ENCODE data around the gene WNT7B.

WNT7B gene

DNA sequence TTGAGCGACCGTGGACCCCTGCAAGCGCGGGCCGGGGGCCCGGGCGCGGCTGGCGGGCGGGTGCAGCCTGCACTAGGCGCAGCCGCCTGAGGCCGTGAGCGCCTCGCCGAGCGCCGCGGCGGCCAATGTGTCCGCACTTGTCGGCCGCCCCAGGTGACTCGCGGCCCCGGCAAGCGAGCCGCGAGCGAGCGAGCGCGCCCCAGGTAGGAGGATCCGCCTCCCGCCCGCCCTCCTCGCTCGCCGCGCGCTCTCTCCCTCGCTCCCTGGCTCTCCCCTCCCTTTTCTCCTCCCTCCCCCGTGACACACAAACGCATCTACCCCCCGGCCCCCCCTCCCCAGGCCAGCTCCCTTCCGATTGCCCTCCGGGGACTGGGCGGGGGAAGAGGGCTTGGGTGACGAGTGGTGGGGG, at the start of gene WNT7B:
Gene WNT7B, minus strand, starts transcription at position 160 of the 409 bp plus-strand sequence. CDS start 408 bp downstream, outside the sequence.
- no peak for DNase-seq (ENCODE audit: low read depth, low spot score)

DNA sequence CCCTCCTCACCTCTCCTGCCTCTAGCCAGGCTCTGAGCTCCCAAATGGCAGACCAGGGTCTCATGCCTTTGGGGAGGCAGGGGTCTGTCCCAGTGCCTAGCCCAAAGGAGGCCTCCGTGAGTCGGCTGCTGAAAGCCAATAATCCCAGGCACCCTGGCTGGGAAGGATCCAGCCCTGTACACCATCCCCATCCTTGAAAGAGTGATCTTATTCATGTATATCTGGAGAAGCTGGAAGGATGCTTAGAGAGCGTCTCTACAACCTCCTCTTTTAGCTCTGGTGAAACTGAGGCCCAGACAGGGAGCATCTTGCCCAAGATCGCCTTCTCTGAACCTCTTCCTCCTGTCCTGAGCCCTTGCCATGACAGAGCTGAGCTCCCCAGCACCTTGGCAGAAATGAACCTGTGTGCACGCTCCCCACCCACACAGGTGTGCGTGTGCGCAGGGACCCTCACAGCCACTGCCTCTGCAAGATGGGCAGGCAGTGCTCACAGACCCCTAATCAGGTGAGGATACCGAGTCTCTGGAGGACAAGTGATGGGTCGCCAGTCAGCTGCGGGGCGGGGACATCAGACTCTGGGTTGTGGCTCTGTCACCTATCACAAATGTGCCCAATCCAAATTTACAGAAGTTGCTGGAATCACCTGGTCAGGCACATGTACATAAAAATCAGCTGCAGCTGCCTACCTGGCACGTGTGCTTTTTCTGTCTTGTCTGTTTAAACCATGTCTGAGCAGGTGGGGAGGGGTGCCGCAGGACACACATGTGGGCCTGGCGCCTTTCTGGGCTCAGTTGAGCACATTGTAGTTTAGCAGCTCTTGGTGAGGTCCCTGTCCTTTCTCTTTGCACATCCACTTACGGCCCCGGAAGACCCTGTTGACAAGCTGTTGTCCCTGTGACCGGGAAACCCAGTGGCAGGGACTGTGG, 49.3 kb upstream of the WNT7B start:
- no peak for DNase-seq (ENCODE audit: low read depth, low spot score)

DNA sequence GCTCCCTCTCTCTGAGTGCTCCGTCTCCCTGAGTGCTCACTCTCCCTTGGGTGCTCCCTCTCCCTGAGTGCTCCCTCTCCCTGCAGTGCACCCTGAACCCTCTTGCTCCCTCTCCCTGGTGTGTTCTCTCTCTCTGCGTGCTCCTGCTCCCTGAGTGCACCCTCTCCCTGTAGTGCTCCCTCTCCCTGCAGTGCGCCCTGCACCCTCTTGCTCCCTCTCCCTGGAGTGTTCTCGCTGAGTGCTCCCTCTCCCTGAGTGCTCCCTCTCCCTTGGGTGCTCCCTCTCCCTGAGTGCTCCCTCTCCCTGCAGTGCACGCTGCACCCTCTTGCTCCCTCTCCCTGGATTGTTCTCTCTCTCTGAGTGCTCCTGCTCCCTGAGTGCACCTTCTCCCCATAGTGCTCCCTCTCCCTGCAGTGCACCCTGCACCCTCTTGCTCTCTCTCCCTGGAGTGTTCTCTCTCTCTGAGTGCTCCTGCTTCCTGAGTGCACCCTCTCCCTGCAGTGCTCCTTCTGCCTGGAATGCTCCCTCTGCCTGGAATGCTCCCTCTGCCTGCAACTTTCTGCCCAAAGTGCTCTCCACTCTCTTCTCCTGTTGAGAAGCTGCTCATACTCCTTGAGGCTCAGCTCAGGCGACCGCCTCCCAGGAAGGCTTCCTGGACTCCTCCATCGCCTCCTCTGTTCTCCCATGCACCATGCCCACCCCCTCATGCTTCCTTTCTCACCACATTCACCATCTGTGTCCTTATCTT, 48.4 kb upstream of the WNT7B start:
- DNase-seq (ENCODE audit: low read depth, low spot score): no peak

DNA sequence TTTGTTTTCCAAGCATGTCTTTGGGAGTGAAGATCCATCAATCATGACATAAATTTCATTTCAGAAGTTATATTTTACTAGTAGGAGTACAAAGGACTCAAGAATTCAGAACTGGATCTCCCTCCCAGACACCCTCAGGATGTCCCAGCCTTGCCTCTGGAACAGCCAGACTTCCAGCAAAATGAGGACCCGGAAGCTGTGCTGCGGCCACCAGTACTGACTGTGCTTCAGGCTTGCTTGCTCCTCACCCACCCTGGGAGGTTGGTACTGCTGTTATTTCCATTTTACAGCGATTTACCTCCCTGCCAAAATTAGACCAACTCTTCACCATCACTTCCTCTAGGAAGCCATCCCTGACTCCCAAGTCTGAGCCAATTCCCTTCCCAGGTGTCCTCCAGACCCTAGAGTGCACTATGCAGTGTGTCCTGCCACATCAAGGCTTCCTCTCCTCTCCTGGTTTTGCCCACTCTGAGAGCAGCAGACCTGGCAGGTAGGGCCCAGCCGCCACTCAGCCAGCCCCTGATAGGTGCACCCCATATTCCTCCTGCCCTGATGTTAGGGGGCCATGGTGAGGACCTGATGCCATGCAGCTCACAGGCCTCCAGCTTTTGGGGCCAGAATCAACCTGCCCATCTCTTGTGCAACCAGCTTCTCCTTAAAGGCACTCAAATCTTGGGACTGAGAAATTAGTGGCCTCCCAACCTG, 47.3 kb upstream of the WNT7B start:
- DNase-seq (ENCODE audit: low read depth, low spot score): no peak

DNA sequence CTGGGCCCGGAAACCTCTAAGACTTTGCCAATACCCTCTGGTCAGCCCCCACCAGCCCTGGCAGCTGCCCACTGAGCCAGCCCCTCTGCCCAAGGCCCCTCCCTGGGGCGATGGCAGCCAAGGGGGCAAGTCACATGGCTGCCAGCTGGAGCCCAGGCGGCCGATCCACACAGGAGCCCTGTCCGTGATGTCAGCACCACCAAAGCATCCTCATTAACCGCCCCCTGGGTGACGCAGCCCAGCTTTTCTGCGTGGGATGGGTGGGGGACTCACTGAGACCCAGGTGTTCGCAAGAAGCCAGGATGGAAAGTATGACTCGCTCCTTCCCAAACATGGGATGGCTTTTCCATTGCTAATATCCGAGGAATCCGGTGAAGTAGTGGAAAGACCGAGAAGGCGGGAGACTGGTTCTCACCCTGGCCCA, 46.6 kb upstream of the WNT7B start:
- DNase-seq (ENCODE audit: low read depth, low spot score): no peak

DNA sequence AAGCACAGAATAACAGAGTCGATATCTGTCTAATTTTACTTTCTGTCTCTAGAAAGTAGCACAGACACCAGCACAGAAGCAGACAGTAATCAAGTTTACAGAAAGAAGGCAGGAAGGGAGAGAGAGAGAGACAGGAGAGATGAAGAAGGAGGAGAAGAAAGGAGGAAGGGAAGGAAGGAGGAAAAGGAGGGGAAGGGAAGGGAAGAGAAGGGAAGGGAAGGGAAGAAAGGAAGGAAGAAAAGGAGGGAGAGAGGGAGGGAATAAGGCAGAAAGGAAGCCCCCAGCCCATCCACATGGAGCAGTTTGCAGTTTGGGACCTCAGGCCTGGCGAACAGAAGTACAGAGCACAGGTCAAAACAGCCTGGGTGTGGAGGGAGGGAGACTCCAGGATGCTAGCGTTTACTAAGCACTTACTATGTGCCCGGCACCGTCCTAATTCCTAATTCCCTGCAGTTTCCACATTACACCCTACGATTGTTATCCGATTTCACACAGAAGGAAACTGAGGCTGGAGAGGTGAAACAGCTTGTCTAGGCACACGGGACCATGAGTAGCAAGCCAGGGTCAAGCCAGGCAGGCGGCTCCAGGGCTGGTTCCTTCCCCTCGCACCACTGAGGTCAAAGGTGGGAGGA, 46.0 kb upstream of the WNT7B start:
- DNase-seq (ENCODE audit: low read depth, low spot score): no peak

DNA sequence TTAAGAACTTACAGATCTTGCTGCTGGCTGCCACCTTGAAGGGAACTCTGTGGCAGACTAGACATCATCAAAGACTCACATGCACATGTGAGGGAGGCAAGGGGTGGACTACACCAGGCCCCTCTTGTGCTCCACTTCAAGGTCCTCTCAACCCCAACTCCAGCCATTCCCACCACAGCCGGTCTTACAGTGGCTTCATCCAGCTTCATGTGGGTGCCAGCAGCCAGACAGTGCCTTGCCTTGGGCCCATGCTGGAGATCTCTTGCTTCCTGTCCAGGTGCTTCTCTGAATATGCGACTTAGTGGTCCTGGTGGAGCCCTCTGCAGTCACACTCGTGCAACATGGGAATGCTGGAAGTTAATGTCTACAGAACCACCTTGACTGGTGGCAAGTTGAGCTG, 44.6 kb upstream of the WNT7B start:
- DNase-seq (ENCODE audit: low read depth, low spot score): no peak

DNA sequence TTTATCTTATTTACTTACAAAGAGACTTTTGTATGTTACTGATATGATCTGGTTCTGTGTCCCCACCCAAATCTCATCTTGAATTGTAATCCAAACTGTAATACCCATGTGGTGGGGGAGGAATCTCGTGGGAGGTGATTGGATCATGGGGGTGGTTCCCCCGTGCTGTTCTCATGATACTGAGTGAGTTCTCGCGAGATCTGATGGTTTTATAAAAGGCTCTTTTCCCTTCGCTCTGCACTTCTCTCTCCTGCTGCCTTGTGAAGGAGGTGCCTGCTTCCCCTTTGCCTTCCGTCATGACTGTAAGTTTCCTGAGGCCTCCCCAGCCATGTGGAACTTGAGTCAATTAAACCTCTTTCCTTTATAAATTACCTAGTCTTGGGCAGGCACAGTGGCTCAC, 42.4 kb upstream of the WNT7B start:
- no peak for DNase-seq (ENCODE audit: low read depth, low spot score)

DNA sequence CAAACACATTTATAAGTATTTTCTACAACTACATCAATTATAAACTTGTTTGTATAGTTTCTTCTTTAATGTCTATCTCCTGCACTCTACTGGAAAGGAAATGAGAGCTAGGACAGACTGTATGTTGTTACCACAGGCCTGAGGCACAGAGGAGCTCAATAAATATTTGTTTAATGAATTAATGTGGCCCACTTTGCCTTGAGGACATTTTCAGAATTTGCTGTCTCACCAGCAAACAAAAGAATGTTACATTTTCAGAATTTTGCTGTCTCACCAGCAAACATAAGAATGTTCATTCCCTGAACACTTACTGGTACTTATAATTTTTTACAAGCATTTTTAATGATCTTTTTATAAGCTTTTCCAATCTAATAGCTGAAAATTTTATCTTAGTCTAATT, 41.9 kb upstream of the WNT7B start:
- DNase-seq (ENCODE audit: low read depth, low spot score): no peak

DNA sequence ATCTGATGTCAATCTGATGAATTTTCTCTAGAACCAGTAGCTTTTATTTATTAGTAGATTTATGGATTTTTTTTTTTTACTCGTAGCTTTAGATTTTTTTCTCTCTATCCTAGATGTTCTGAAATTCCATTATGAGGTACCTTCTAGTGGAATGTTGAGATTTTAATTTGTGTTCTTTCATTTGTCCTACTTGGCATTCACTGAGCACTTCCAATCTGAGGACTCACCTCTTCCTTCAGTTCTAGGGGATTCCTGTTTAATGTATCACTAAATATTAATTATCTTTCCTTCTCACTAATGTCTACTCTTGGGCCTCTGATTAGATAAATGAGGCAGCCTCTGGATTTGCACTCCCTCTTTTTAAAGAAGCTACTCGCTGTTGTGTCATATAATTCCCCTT, 40.2 kb upstream of the WNT7B start:
- no peak for DNase-seq (ENCODE audit: low read depth, low spot score)

DNA sequence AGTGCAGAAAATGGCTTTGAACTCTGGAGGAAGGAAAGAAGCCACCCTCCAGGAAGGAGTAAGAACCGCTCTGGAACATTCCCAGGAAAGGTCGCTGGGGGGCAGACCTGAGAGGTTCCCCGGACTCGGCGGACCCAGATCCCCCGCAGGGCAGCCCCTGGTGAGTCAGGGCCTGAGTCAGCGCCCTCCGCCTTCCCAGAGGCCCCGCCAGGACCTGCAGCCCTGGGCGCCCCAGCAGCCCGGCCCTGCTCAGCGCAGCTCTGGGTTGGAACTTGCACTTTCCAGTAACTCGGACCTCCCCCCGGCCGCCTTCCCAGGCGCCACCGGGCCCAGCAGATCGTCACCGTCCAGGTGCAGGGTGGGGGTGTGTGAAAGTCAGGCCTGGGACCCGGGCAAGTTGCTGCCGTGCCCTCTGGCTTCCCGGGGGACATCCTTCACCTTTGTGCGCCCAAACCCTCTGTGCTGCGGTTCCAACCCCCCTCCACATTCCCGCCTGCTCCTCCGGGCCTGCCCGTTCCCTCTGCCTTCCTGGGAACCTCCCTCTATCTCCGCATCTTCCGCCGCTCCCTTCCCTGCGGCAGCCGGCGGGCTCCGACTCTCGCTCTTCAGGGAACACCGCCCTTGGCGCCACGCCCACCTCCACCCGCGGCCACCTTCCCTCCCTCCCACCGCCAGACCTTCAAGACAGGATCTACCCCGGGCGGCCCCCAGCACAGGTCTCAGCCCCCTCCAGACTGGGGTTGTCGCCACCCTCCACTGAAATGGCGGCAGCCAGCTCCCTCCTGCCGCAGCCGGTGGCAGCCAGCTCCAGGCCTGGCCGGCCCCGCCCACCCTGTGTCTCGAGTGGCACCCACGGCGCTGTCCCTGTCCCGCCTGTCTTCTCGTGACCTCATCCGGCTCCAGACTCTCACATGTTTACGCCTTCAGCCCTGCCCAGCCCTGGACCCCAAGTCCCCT, 36.8 kb upstream of the WNT7B start:
- peak; percentile 63 for DNase-seq (ENCODE audit: low read depth, low spot score)

DNA sequence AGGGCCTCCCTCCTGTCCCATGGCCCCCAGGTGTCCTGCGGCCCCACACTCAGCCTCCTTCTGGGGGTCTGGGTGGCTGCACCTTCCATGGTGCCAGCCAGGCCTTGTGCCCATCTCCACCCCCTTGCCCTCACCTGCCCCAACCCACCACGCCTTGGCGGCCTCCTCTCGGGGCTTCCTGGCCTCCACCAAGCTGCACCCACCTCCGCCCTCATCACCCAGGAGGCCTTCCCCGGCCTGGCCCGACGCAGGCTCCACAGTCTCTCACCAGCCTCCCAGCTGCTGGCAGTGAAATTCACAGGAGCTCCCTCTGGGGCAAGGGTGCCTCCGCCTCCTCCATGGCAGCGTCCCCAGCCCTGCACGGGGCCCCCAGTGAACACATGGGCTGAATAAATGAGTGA, 35.9 kb upstream of the WNT7B start:
- DNase-seq (ENCODE audit: low read depth, low spot score): no peak

DNA sequence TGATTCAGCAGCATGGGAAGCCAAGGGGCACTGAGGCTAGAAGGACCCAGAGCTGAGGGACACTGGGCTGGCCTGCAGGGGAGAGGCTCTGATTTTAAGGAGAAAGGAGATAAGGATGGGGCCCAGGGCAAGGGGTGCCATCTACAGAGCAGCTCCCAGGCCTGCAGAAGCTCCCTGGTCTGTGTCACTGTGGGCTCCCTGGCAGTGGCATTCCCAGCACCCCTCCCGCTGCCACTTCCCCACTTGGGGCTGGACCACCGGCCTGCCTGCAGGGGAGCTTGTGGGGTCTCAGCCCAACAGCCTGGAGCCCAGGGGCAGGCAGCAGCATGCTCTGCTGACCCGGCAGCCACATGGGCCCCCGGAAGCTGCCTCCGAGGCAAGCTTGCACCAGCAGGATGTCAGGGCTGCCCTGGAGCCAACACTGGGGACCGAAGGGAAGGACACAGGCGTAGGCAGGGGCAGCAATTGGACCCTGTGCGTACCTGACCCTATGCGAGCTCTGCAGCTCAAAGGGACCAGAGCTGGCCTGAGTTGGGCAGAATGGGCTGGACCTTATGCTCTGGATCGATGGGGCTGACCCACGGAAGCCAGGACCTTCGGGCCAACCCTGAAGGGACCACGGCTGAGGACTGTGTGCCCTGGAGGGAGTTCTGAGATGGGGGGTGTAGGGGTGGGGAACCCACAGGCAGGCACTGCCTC, 35.4 kb upstream of the WNT7B start:
- no peak for DNase-seq (ENCODE audit: low read depth, low spot score)

DNA sequence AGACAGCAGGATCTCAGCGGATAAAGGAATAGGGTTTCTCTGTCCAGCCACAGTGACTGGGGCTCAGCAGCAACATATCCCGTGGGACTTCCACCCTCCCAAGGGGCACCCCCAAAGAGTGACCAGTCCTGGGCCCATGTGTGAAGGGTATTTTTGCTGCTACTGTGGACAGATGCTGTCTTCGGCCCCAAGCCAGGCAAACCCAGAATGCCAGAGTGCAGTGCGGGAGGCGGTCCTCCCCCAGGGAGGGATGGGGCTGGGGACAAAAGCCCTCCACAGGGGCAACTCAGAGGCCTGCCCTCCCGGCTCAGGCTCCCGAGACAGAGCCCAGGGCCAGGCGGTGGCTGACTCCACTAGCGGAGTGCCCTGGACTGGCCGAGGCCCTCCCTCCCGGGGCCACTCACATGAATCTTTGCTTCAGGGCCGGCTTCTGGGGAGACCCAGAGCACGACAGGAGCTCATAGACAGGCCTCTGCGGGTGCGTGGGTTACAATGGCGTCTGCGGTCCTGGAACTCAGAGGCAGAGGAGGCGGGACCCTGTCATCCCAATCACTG, 34.7 kb upstream of the WNT7B start:
- no peak for DNase-seq (ENCODE audit: low read depth, low spot score)

DNA sequence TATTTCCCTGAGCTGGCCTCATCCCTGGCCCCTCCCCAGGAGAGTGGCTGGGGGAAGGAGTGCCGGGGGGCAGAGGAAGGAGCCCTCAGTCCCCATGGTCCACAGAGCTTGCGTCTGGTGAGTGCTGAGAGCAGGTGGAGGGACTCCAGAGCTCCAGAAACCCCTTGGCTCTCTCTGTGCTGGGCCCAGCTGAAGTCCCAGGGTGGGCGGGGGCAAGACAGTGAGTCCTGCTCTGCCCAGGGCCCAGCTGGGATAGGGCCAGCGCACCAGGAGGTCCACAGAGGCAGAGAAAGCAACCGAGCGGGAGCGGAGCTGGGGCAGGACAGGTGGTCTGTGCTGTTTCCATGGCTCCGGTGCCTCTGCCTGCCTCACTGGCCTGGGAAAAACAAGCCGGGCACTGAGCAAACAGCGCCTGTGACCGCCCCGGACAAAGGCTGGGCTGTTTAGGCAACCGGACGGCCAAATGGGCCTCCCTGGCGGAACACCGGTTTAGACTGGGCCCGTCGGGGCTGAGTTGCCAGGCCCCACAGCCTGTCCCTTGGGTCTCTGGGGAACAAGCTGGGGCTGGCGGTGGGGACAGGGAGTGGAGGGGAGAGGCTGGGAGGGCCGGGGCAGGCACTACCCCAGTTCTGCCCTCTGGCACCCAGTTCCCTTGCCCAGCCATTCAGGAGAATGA, 34.1 kb upstream of the WNT7B start:
- DNase-seq (ENCODE audit: low read depth, low spot score): no peak

DNA sequence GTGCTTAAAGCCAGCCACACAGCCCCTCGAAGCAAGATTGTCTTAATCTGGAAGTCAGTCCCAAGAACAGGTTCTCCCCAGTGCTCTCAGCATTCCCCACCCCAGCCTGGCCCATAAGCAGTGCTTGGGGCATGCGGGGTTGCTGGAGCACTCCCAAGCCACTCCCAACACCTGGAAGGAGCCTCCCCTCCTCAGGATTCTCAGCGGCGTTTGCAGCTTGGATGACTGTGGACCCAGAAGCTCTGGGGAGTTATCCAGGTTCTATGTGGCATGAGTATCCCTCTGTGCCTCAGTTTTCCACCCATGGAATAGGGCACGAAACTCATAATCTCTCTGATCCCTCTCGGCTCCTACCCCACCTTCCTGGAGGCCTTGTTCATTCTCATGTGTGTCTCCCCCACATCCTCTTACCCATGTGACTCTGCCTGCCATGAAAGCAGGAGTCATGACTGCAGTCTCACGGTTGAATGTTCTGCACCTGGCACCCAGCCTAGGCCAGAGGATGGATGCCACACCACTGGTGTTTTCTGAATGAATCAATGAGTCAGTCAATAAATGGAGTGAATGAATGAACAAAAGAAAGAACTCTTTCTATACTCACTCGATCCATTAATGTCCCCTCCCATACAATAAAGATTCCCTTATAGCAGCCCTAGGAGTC, 33.4 kb upstream of the WNT7B start:
- no peak for DNase-seq (ENCODE audit: low read depth, low spot score)

DNA sequence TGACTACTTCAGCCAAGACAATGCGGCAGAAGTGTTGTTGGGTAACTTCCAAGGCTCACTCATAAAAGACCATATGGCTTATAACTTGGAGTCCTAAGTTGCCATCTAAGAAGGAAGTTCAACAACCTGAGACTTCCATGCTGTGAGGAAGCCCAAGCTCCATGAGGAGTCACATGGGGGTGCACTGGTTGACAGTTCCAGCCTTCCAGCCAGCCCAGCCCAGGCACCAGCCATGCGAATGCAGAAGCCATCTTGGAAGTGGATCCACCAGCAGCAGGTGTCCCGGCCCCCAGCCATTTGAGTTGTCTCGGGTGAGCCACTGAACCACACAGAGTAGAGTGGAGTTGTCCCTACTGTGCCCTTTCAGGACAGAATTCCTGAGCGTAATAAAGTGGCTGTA, 32.8 kb upstream of the WNT7B start:
- DNase-seq (ENCODE audit: low read depth, low spot score): no peak

DNA sequence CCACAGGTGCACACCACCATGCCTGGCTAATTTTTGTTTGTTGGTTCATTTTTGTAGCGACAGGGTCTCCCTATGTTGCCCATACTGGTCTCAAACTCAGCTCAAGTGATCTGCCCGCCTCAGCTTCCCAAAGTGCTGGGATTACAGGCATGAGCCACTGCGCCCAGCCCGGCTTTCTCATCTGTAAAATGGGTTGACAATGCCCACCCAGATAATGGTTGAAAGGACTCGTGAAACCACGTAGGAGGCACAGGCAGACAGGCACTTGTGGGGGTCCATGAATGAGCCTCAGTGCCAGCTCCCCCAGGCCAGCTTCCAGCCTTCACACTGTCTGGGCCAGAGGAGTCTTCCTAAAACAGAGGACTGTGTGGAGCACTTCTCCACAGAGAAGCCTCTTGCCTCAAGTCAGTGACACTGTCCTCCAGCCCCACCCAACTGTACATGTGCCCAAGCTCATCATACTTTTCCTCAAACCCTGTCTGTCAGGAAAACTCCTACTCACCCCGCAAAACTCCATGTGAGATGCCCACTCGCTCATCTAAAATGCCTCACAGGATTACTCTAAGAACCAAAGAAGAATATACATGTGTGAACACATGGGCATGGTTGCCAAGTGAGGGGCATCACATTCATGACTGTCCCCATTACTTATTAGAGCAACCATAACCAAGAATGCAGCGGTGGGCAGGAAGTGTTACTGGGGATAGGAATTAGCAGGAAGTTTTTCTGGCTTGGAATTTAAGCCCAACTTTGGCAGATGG, 32.1 kb upstream of the WNT7B start:
- no peak for DNase-seq (ENCODE audit: low read depth, low spot score)
